A549 (cell line): ENCODE data around the gene PPIP5K1.

ENCODE experiments used
- ATOH8 ChIP-seq: fragments of 250-450 bp; sonication (Bioruptor Pico); IDR thresholded peaks from 2 replicates; pipeline ENCODE4 v1.5.0; 2020; ENCODE audit warnings: low read depth, mild to moderate bottlenecking, moderate library complexity
- CHD4 ChIP-seq: fragments of 200-600 bp; sonication (generic); IDR thresholded peaks from 2 replicates; pipeline ENCODE4 v1.6.1; 2016; ENCODE audit warnings: antibody characterized with exemption, mild to moderate bottlenecking, borderline replicate concordance
- CTCF ChIP-seq: fragments of >200 bp; sonication (Bioruptor Twin); formaldehyde crosslinking; IDR thresholded peaks from 3 replicates; pipeline ENCODE4 v1.5.1; 2016
- FOSL2 ChIP-seq, 2 experiments: fragments of 450-650 bp in 1 of 2; fragments of >200 bp in 1 of 2; sonication (Bioruptor Twin) in 1 of 2; formaldehyde crosslinking; IDR thresholded peaks; 2 replicates each; pipeline versions ENCODE4 v1.5.0 to v1.6.1; 2016 to 2020; ENCODE audit warnings: mild to moderate bottlenecking in 1 of 2, moderate library complexity in 1 of 2
- RAD21 ChIP-seq, 2 experiments: fragments of >200 bp in 1 of 2; sonication (Bioruptor Twin) in 1 of 2; formaldehyde crosslinking in 1 of 2; IDR thresholded peaks in 1 of 2; conservative IDR thresholded peaks in 1 of 2; 2 replicates in 1 of 2; 3 replicates in 1 of 2; pipeline ENCODE4 v1.6.1; 2012 to 2018; ENCODE audit warnings: inconsistent platforms in 1 of 2
- SMC3 ChIP-seq: fragments of >200 bp; sonication (Bioruptor Twin); formaldehyde crosslinking; IDR thresholded peaks from 3 replicates; pipeline ENCODE4 v1.6.1; 2018; ENCODE audit warnings: inconsistent platforms
- TP53 ChIP-seq: fragments of 250-450 bp; sonication (Bioruptor Pico); IDR thresholded peaks from 2 replicates; pipeline ENCODE4 v1.5.0; 2021; ENCODE audit warnings: mild to moderate bottlenecking, moderate library complexity
- USF2 ChIP-seq: fragments of 450-650 bp; IDR thresholded peaks from 2 replicates; pipeline ENCODE4 v1.6.1; 2014; ENCODE audit warnings: antibody characterized with exemption
- ZSCAN20 ChIP-seq: fragments of 250-450 bp; sonication (Bioruptor Pico); IDR thresholded peaks from 2 replicates; pipeline ENCODE4 v1.8.0; 2022; ENCODE audit warnings: mild to moderate bottlenecking, moderate library complexity

- TF ChIP-seq CTCF (no peak), TP53 (CRISPR knock-in tag) (no peak), ZSCAN20 (no peak), FOSL2 (IDR thresholded peaks at IDR 0.05) (no peak), FOSL2 (CRISPR knock-in tag; IDR thresholded peaks at IDR 0.05) (no peak), ATOH8 (no peak), USF2 (no peak), SMC3 (no peak), CHD4 (no peak), RAD21 (conservative IDR thresholded peaks at IDR 0.05 in 1 of 2, IDR thresholded peaks at IDR 0.05 in 1 of 2) (no peak)
These were observed 51.9 kb downstream of the PPIP5K1 start for GRCh38 chr15:43538091-43538490.
